Measurements from ENCODE around the gene ZCWPW1.
"Not testable (repeated sequence)": the region's sequence is repeated elsewhere in the genome, so short reads cannot be mapped to it uniquely, and the experiment has no call there.

ZCWPW1 gene

GRCh38 chr7:100372256-100372655 is 56.2 kb downstream of the ZCWPW1 start:
- DNase-seq (ENCODE audit: low spot score): no peak

GRCh38 chr7:100371561-100372171 is 56.8 kb downstream of the ZCWPW1 start:
- no peak for DNase-seq (ENCODE audit: low spot score)

- no peak for DNase-seq (ENCODE audit: low spot score)
Measured at GRCh38 chr7:100370746-100371145, 57.8 kb downstream of the ZCWPW1 start.

GRCh38 chr7:100370303-100370702 is 58.2 kb downstream of the ZCWPW1 start:
- DNase-seq (ENCODE audit: low spot score): no peak

- no peak for DNase-seq (ENCODE audit: low spot score)
Measured at GRCh38 chr7:100369105-100369504, 59.4 kb downstream of the ZCWPW1 start.

GRCh38 chr7:100367676-100368613 is 60.6 kb downstream of the ZCWPW1 start:
- DNase-seq (ENCODE audit: low spot score): no peak

GRCh38 chr7:100367251-100367620 is 61.3 kb downstream of the ZCWPW1 start:
- DNase-seq (ENCODE audit: low spot score): no peak

- no peak for DNase-seq (ENCODE audit: low spot score)
Measured at GRCh38 chr7:100366411-100367250, 61.9 kb downstream of the ZCWPW1 start.

GRCh38 chr7:100365998-100366367 is 62.5 kb downstream of the ZCWPW1 start:
- DNase-seq (ENCODE audit: low spot score): not testable (repeated sequence)

- no peak for DNase-seq (ENCODE audit: low spot score)
Measured at GRCh38 chr7:100364480-100364879, 64.0 kb downstream of the ZCWPW1 start.

GRCh38 chr7:100363797-100364196 is 64.7 kb downstream of the ZCWPW1 start:
- not testable (repeated sequence) for DNase-seq (ENCODE audit: low spot score)

- no peak for DNase-seq (ENCODE audit: low spot score)
Measured at GRCh38 chr7:100363098-100363497, 65.4 kb downstream of the ZCWPW1 start.

GRCh38 chr7:100360135-100360854 is 68.2 kb downstream of the ZCWPW1 start:
- DNase-seq (ENCODE audit: low spot score): no peak

GRCh38 chr7:100358857-100359212 is 69.7 kb downstream of the ZCWPW1 start:
- DNase-seq (ENCODE audit: low spot score): no peak

- DNase-seq (ENCODE audit: low spot score): no peak
Measured at GRCh38 chr7:100358027-100358856, 70.3 kb downstream of the ZCWPW1 start, which contains the start of gene PILRB. Gene PILRB (plus strand): TSS chr7:100358117. CDS start chr7:100358303, 186 bp downstream.

GRCh38 chr7:100357131-100357561 is 71.4 kb downstream of the ZCWPW1 start:
- DNase-seq (ENCODE audit: low spot score): no peak

- no peak for DNase-seq (ENCODE audit: low spot score)
Measured at GRCh38 chr7:100356416-100357068, 72.0 kb downstream of the ZCWPW1 start.

- DNase-seq (ENCODE audit: low spot score): no peak
Measured at GRCh38 chr7:100353685-100354330, 74.7 kb downstream of the ZCWPW1 start.

GRCh38 chr7:100352984-100353684 is 75.4 kb downstream of the ZCWPW1 start:
- DNase-seq (ENCODE audit: low spot score): no peak

All from HuH-7.5 (cell line).